ENCODE results near the gene SDCBP2. TPM values are rescaled to one million over a fixed set of nuclear protein-coding genes. Genes with fewer than 3 reads are reported as not detected.

SDCBP2 gene
- polyA plus RNA-seq (2013, experiment 1 of 2; ENCODE audit: insufficient read length) = 1.2 TPM
- polyA plus RNA-seq (2013, experiment 2 of 2; ENCODE audit: insufficient read length) = 1.4 TPM

- no peak for DNase-seq
Observed at GRCh38 chr20:1328680-1329330, at the start of gene SDCBP2. Gene SDCBP2 (minus strand): TSS chr20:1329139. CDS start chr20:1320416, 8,723 bp downstream.

GRCh38 chr20:1378735-1379125 is 49.8 kb upstream of the SDCBP2 start:
- no peak for DNase-seq

GRCh38 chr20:1377984-1378734 is 49.2 kb upstream of the SDCBP2 start:
- no peak for DNase-seq

- no peak for DNase-seq
Observed at GRCh38 chr20:1377341-1377871, 48.5 kb upstream of the SDCBP2 start.

GRCh38 chr20:1376408-1377270 is 47.7 kb upstream of the SDCBP2 start:
- DNase-seq = no peak

GRCh38 chr20:1376007-1376406 is 47.1 kb upstream of the SDCBP2 start:
- no peak for DNase-seq

- peak; percentile 49 for DNase-seq
Observed at GRCh38 chr20:1375515-1375914, 46.6 kb upstream of the SDCBP2 start.

- no peak for DNase-seq
Observed at GRCh38 chr20:1374246-1374645, 45.3 kb upstream of the SDCBP2 start.

GRCh38 chr20:1373614-1374013 is 44.7 kb upstream of the SDCBP2 start:
- DNase-seq = no peak

GRCh38 chr20:1373036-1373435 is 44.1 kb upstream of the SDCBP2 start:
- DNase-seq = no peak

GRCh38 chr20:1371830-1372539 is 43.0 kb upstream of the SDCBP2 start:
- no peak for DNase-seq

- no peak for DNase-seq
Observed at GRCh38 chr20:1371202-1371782, 42.4 kb upstream of the SDCBP2 start.

GRCh38 chr20:1370548-1371110 is 41.7 kb upstream of the SDCBP2 start:
- peak; percentile 42 for DNase-seq

- no peak for DNase-seq
Observed at GRCh38 chr20:1369970-1370369, 41.0 kb upstream of the SDCBP2 start.

- peak; percentile 38 for DNase-seq
Observed at GRCh38 chr20:1368448-1369199, 39.7 kb upstream of the SDCBP2 start.

GRCh38 chr20:1367479-1367878 is 38.5 kb upstream of the SDCBP2 start:
- DNase-seq = no peak

GRCh38 chr20:1364106-1364505 is 35.2 kb upstream of the SDCBP2 start:
- no peak for DNase-seq

- no peak for DNase-seq
Observed at GRCh38 chr20:1363522-1363921, 34.6 kb upstream of the SDCBP2 start.

GRCh38 chr20:1362484-1362883 is 33.5 kb upstream of the SDCBP2 start:
- DNase-seq = no peak

GRCh38 chr20:1360094-1360846 is 31.3 kb upstream of the SDCBP2 start:
- no peak for DNase-seq
